ENCODE data around the gene FAM43B.
A peak's percentile ranks its signal among the peaks of the same experiment; 100 is the strongest.

The FAM43B gene

DNA sequence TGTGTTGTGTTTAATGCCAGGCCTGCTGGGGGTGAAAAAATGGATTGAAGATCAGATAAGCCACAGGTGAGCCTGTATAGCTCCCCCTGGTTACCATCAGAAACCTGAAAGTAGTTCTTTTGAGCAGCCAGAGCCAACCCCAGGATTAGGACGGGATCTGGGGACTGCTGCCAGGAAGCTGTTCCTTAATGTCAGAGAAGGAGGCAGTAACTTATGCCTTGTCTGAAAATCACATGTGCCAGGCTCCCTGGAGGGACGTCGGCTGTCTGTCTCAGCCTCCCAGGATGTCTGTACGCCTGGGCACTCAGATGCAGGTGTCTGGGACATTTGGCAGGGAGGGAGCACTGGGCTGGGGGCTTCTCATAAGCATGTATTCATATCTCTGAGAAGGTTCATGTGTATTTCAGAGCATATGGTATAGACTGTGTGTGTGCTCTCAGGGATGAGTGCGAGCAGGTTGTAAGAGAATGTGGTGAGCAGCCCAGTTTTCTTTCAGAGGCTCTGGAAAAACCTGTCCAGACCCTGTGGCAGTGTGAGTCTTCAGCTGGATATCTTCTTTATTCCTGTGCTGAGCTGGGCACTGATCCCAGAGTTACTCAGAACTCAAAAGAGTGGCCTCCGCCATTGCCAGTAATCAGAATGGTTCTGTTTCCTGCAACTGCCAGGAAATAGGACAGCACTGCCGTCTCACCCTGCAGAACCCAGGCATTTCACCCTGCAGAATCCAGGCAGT lies 2.8 kb downstream of the FAM43B start:
- TF ChIP-seq YY1 (IDR thresholded peaks at IDR 0.05; ENCODE audit: low read depth) (no peak), TEAD4 (IDR thresholded peaks at IDR 0.05) (no peak), EGR1 (IDR thresholded peaks at IDR 0.05) (no peak), CEBPB (IDR thresholded peaks at IDR 0.05) (no peak), TAF1 (IDR thresholded peaks at IDR 0.05; ENCODE audit: low read depth) (no peak)
- TF ChIP-seq, protein P1, sequence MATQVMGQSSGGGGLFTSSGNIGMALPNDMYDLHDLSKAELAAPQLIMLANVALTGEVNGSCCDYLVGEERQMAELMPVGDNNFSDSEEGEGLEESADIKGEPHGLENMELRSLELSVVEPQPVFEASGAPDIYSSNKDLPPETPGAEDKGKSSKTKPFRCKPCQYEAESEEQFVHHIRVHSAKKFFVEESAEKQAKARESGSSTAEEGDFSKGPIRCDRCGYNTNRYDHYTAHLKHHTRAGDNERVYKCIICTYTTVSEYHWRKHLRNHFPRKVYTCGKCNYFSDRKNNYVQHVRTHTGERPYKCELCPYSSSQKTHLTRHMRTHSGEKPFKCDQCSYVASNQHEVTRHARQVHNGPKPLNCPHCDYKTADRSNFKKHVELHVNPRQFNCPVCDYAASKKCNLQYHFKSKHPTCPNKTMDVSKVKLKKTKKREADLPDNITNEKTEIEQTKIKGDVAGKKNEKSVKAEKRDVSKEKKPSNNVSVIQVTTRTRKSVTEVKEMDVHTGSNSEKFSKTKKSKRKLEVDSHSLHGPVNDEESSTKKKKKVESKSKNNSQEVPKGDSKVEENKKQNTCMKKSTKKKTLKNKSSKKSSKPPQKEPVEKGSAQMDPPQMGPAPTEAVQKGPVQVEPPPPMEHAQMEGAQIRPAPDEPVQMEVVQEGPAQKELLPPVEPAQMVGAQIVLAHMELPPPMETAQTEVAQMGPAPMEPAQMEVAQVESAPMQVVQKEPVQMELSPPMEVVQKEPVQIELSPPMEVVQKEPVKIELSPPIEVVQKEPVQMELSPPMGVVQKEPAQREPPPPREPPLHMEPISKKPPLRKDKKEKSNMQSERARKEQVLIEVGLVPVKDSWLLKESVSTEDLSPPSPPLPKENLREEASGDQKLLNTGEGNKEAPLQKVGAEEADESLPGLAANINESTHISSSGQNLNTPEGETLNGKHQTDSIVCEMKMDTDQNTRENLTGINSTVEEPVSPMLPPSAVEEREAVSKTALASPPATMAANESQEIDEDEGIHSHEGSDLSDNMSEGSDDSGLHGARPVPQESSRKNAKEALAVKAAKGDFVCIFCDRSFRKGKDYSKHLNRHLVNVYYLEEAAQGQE (IDR thresholded peaks at IDR 0.05; ENCODE audit: low read depth): no peak

DNA sequence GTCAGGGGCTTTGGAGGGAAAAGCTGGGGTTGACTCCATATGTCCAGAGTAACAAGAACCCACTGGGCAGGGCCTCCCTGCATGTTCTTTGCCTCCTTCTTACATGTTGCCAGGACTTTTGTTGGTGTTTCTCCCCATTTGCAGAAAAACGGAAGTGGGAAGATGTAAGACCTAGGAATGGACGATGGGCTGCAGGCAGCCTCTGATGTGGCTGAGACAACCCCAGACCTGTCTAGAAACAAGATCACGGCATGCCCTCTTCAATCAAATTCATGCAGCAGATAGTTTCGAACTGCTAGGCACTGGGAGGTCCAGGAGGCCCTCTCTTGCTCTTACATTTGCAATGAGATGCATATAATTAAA lies 3.4 kb downstream of the FAM43B start:
- TF ChIP-seq YY1 (IDR thresholded peaks at IDR 0.05; ENCODE audit: low read depth): no peak
- TF ChIP-seq, protein P1 (IDR thresholded peaks at IDR 0.05; ENCODE audit: low read depth): no peak
- TF ChIP-seq CEBPB (IDR thresholded peaks at IDR 0.05): no peak
- no peak for TF ChIP-seq FOXM1 (IDR thresholded peaks at IDR 0.05; ENCODE audit: borderline replicate concordance, low read depth)
- TF ChIP-seq ZBTB7A (IDR thresholded peaks at IDR 0.05; ENCODE audit: low read depth): no peak
- no peak for TF ChIP-seq RAD21 (IDR thresholded peaks at IDR 0.05; ENCODE audit: low read depth)
- no peak for TF ChIP-seq TCF12 (IDR thresholded peaks at IDR 0.05; ENCODE audit: low read depth)
- TF ChIP-seq, protein P2, sequence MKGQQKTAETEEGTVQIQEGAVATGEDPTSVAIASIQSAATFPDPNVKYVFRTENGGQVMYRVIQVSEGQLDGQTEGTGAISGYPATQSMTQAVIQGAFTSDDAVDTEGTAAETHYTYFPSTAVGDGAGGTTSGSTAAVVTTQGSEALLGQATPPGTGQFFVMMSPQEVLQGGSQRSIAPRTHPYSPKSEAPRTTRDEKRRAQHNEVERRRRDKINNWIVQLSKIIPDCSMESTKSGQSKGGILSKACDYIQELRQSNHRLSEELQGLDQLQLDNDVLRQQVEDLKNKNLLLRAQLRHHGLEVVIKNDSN (IDR thresholded peaks at IDR 0.05): no peak
- TF ChIP-seq, protein P3, sequence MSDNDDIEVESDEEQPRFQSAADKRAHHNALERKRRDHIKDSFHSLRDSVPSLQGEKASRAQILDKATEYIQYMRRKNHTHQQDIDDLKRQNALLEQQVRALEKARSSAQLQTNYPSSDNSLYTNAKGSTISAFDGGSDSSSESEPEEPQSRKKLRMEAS (IDR thresholded peaks at IDR 0.05): no peak
- no peak for TF ChIP-seq EGR1 (IDR thresholded peaks at IDR 0.05)
- TF ChIP-seq EP300 (IDR thresholded peaks at IDR 0.05; ENCODE audit: borderline replicate concordance): no peak
- no peak for TF ChIP-seq CREB1 (IDR thresholded peaks at IDR 0.05; ENCODE audit: low read depth)
- no peak for TF ChIP-seq TEAD4 (IDR thresholded peaks at IDR 0.05)
- no peak for TF ChIP-seq TAF1 (IDR thresholded peaks at IDR 0.05; ENCODE audit: low read depth)
- TF ChIP-seq NFIC (IDR thresholded peaks at IDR 0.05): no peak

DNA sequence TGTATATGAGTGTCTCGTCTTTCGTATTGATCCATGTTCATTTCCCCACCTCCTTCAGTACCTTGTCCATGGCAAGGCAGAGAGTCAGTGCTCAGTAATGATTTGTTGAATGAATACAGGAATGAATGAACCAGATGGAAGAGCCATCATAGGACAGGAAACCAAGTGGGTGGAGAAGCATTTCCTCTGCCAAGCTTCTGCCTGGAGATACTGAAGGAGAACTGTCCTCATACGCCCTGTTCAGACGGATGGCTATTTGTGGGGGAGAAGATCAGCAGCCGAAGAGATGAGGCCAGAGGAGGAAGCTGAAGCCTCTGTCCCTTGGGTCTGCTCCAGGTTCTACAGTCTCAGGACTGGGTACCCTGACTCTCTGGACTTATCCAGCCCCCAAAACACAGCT lies 5.8 kb downstream of the FAM43B start:
- TF ChIP-seq RAD21 (IDR thresholded peaks at IDR 0.05; ENCODE audit: low read depth) (no peak), TCF12 (IDR thresholded peaks at IDR 0.05; ENCODE audit: low read depth) (no peak), NFIC (IDR thresholded peaks at IDR 0.05) (no peak)
- TF ChIP-seq, protein P2 (IDR thresholded peaks at IDR 0.05): no peak

DNA sequence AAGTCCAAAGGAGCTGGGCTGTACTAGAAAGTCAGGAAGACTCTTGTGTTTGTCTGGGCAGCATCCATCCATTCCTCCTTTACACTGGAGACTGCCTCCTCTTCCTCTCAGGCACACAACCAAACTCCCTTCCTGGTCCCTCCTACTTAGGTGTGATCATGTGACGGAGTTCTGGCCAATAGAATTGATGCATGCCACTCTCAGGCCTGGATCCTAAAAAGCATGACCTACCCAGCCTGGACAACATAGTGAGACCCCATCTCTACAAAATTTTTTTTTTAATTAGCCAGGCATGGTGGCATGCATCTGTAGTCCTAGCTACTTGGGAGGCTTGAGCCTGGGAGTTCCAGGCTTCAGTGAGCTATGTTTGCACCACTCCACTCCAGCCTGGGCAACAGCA lies 8.6 kb downstream of the FAM43B start:
- TF ChIP-seq TAF1 (IDR thresholded peaks at IDR 0.05; ENCODE audit: low read depth): no peak
- no peak for TF ChIP-seq EGR1 (IDR thresholded peaks at IDR 0.05)
- TF ChIP-seq, protein P2 (IDR thresholded peaks at IDR 0.05): peak; percentile 52; the same call in 1 of the 2 replicates
- TF ChIP-seq ZBTB7A (IDR thresholded peaks at IDR 0.05; ENCODE audit: low read depth): no peak

DNA sequence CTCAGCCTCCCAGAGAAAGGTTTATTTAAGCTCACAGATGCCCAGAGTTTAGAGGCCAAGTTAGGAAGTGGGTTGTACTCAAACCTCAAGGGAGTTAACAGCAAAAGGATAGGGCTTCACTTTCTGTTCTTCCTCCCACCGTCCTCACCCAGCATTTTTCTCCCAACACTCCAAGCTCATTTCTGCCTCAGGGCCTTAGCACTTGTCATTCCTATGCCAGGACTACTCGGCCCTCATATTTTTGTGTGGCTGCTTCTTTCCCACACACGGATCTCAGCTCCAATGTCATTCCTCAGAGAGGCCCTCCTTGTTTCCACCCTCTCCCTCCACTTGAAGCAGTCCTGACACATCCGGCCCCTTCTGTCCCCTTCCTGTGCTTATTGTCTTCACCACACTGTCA lies 12.9 kb downstream of the FAM43B start:
- no peak for TF ChIP-seq ZBTB7A (IDR thresholded peaks at IDR 0.05; ENCODE audit: low read depth)

DNA sequence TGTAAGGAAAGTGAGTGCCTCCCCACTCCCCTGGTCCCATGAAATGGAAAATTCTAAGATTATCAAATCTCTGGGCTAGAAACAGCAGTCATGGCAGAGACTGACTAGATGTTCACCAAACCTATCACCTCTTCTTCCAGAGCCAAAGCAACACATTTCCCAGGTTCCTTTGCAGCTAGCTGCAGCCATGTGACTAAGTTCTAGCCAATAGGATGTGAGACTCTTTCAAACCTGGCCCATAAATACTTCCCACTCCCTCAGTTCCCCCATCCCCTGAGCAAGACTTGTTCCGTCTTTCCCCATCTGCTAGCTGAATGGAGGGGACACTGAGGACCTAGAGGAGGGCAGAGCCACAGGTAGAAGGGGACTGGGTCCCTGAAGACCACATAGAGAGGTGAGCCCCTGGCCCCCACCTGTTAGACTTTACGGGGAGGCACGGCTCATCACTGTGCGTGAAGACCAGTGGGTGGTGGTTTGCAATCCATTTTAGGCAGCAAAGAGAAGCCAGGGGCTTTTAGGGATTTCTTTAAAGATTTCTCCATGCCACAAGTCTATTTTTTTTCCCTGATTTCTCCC lies 17.2 kb downstream of the FAM43B start:
- TF ChIP-seq TAF1 (IDR thresholded peaks at IDR 0.05; ENCODE audit: low read depth): no peak
- TF ChIP-seq CREB1 (IDR thresholded peaks at IDR 0.05; ENCODE audit: low read depth): no peak
- TF ChIP-seq, protein P2 (IDR thresholded peaks at IDR 0.05): 0 out of 2 replicates have a peak, but pooled peaks have one; percentile 31
- TF ChIP-seq YY1 (IDR thresholded peaks at IDR 0.05; ENCODE audit: low read depth): no peak
